ENCODE measurements around the gene AFAP1. TPM values are rescaled to one million over a fixed set of nuclear protein-coding genes. Genes with fewer than 3 reads are reported as not detected.

AFAP1 gene
- total and polyA plus RNA-seq, 2 donors (not counting 3 experiments of a cell fraction or from before 2014, with no cell fraction given) = 32.3 to 103 TPM

- Histone ChIP-seq H3K9me3 (replicated peaks; ENCODE audit: control insufficient read depth, insufficient read depth, low read length) (no peaks in the 10 kb centered on the region), H2AFZ (ENCODE audit: low read depth, low read length) (no peak overlapping the region), H3K79me2 (ENCODE audit: control insufficient read depth, insufficient read depth, low read length) (no peaks in the 10 kb centered on the region), H4K20me1 (replicated peaks; ENCODE audit: control insufficient read depth, extremely low read depth, insufficient read depth, low read length) (no peaks in the 10 kb centered on the region), H3K27ac (ENCODE audit: insufficient read depth, low read depth, low read length) (no peak overlapping the region), H3K4me3 (replicated peaks in 1 of 3; ENCODE audit: insufficient read depth in 1 of 3, low read depth in 1 of 3, low read length in 3 of 3) (no peak overlapping the region), H3K4me1 (ENCODE audit: control insufficient read depth, extremely low read depth, insufficient read depth, low read length) (no peaks in the 10 kb centered on the region), H3K4me2 (ENCODE audit: insufficient read depth, low read length) (no peak overlapping the region), H3K9ac (replicated peaks; ENCODE audit: extremely low read depth, insufficient read depth, low read length) (no peak overlapping the region), H3K36me3 (ENCODE audit: control insufficient read depth in 2 of 2, extremely low read depth in 1 of 2, insufficient read depth in 2 of 2, low read length in 2 of 2) (no peaks in the 10 kb centered on the region), H3K27me3 (ENCODE audit: control insufficient read depth in 2 of 2, insufficient read depth in 2 of 2, low read length in 2 of 2) (peaks cover 0 to 3% of the 10 kb centered on the region in 2 experiments), H3K9me1 (replicated peaks; ENCODE audit: control insufficient read depth, extremely low read depth, insufficient read depth, low read length) (no peaks in the 10 kb centered on the region)
- ChIA-PET CTCF (no interaction called here), POLR2A (no interaction called here)
- FAIRE-seq (no peak), DNase-seq (ENCODE audit: low read depth, low spot score) (no peak)
- intact Hi-C loops (cut with micrococcal nuclease) (no loop called here), dilution Hi-C loops (cut with MboI; ENCODE audit: extremely low pct_ligation_motif_present, low sequenced_read_pairs) (no loop called here)
- no peak for TF ChIP-seq MAX (IDR thresholded peaks at IDR 0.05; ENCODE audit: insufficient read depth, insufficient read length)
- TF ChIP-seq EZH2 (IDR thresholded peaks at IDR 0.05; ENCODE audit: borderline replicate concordance, low read depth, low read length, severe bottlenecking) = no peak
- no peak for TF ChIP-seq JUN (IDR thresholded peaks at IDR 0.05; ENCODE audit: borderline replicate concordance, insufficient read depth, insufficient read length, low read depth)
- TF ChIP-seq GATA2 (IDR thresholded peaks at IDR 0.05; ENCODE audit: insufficient read depth, insufficient read length, low read depth, low read length) = no peak
- no peak for TF ChIP-seq CTCF (IDR thresholded peaks at IDR 0.05; ENCODE audit: extremely low read depth in 1 of 2, insufficient read depth in 1 of 2, low read depth in 1 of 2, low read length in 2 of 2)
- no peak for TF ChIP-seq FOS (IDR thresholded peaks at IDR 0.05; ENCODE audit: borderline replicate concordance, insufficient read depth, low read length)
- no peak for TF ChIP-seq POLR2A (IDR thresholded peaks at IDR 0.05; ENCODE audit: low read depth, low read length)
- TF ChIP-seq MYC (IDR thresholded peaks at IDR 0.05; ENCODE audit: low read depth, low read length) = no peak
- no peak for TF ChIP-seq POLR2AphosphoS5 (IDR thresholded peaks at IDR 0.05; ENCODE audit: insufficient read depth, low read depth, low read length)
- no TSS peak for BruUV-seq (replicated peaks)
These were observed 201.8 kb downstream of the AFAP1 start for GRCh38 chr4:7737752-7738457.
